ENCODE measurements around the gene ZNF503.
A peak's percentile ranks its signal among the peaks of the same experiment; 100 is the strongest.

The ZNF503 gene

DNA sequence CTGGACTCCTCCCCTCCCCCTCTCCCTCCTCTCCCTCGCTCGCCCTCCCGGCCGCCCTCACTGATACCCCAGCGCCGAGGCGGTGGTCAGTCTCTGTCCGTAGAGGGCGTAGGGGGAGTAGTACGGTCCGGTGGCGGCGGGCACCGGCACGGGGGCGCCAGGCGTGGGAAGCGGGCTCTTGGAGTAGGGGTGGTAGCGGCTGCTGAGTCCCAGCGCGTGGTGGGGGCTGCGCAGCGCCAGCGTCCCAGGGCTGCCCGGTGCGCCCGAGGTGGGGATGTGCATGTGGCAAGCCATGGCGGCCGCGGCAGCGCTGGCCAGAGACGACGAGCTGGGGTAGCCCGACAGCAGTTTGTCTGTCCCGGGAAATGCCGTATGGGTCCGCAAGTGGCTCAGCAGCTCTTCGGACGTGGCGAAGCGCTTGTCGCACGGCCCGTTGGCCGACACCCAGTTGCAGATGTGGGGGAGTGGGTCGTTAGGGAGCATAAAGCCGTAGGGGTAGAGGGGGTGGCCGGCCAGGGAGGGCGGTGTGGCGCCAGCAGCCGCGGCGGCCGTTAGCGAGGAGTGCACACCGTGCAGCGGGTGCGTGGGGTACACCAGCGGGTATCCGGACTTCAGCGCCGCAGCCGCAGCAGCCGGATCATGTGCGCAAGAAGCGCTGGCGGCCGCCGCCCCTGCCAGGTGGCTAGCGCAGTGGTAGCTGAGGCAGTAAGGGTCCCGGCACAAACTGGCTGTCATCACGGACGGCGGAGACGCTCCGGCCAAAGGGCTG lies 2.7 kb downstream of the ZNF503 start:
- no peak for TF ChIP-seq CTCF (IDR thresholded peaks at IDR 0.05; ENCODE audit: low read length, missing control alignments)
- peak overlapping the region; percentile 96 for H3K4me3 ChIP-seq (replicated peaks; ENCODE audit: low read depth, low read length)
- no peak for DNase-seq (ENCODE audit: low read depth)

- no peak for TF ChIP-seq CTCF (IDR thresholded peaks at IDR 0.05; ENCODE audit: low read length, missing control alignments)
- peak overlapping the region; percentile 96 for H3K4me3 ChIP-seq (replicated peaks; ENCODE audit: low read depth, low read length)
- DNase-seq (ENCODE audit: low read depth), result no peak
Observed at GRCh38 chr10:75398200-75398691, 3.3 kb downstream of the ZNF503 start.

DNA sequence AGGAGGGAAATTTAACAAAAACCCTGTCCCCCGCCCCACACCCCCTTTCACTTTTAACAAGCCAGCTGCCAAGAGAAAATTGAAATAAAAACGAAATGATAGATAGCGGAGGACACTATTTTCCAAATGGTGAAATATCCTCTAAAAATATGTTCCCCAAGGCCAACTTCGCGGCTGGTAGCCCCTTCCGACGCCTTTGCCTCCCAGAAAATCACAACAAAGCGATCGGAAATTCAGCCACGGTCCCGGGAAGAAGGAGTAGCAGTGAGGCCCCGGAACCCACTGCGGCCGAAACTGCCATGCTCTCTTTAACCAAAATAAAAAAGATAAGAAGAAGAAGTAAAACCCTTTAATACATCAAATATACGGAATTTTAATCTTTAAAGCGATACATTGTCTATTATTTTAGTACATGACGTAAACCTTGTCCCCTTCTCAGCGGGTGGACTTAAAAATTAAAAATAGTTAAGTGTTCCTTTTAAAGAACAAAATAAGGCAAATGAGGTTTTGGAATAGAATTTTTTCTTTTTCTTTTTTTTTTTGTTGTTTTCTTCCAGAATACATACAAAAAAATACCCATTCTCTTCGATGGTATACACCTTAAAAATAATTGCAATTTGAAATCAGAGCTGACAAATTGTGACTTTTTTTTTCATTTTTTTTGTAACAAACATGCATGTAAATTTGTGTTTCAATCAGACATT lies 3.9 kb downstream of the ZNF503 start:
- DNase-seq (ENCODE audit: low read depth), result no peak
- TF ChIP-seq CTCF (IDR thresholded peaks at IDR 0.05; ENCODE audit: low read length, missing control alignments), result no peak
- peak overlapping the region; percentile 96 for H3K4me3 ChIP-seq (replicated peaks; ENCODE audit: low read depth, low read length)

DNA sequence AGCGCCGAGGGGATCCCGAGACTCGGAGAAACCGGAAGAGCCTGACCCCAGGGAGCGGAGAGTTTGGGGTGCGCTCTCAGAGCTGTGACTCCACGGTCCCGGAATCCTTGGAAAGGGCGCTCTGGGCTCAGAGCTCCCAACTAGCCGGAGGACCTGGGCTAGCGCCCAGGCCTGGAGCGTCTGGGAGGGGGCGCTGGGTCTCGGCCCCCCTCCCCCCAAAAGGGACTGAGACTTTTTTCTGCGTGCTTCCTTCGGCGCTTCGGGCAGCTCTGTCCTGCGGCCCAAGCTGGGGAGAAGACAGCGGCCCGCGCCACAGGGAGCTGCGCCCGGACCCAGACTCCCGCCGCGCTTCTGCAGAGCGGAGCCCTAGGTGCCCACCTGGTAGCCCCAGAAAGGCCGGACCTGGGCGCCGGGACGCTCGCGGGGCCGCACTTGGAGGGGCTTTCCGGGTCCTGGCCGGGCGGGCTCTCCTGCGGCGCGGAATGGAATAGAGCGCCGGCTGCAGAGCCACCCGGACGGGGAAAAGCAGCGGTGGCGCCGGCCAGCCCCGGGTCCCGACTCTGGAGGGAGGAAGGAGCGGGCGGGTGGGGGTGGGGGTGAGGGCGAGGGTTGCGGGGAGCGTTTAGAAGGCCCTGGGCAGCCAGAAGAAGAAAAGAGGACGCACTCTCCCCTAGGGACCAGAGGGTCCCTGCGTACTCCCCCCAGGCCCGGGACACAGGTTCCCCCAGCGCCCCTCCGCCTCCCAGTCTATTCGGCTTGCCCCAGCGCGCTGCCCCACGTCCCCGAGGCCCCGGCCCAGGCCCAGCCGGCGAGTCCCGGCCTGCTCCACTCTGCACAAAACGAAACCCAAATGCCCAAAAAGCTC lies 4.7 kb downstream of the ZNF503 start:
- peak overlapping the region; percentile 96 for H3K4me3 ChIP-seq (replicated peaks; ENCODE audit: low read depth, low read length)
- DNase-seq (ENCODE audit: low read depth), result no peak
- TF ChIP-seq CTCF (IDR thresholded peaks at IDR 0.05; ENCODE audit: low read length, missing control alignments), result no peak

GRCh38 chr10:75395932-75396630 lies 5.5 kb downstream of the ZNF503 start:
- no peak for TF ChIP-seq CTCF (IDR thresholded peaks at IDR 0.05; ENCODE audit: low read length, missing control alignments)
- no peak for DNase-seq (ENCODE audit: low read depth)
- peak overlapping the region; percentile 96 for H3K4me3 ChIP-seq (replicated peaks; ENCODE audit: low read depth, low read length)
